Small intestine (tissue), 7 donors: Measurements from ENCODE around the gene KIAA1958. TPM values are rescaled to one million over a fixed set of nuclear protein-coding genes. Genes with fewer than 3 reads are reported as not detected.

Experiments used
- DNase-seq, 2 donors: peaks; one replicate each; pipeline versions ENCODE4 v3.0.0 to v3.0.0-alpha.2; 2013
- FAIRE-seq: peaks from 2 replicates; lab custom pipeline; 2012; peaks lifted over from hg19 to GRCh38; lab: Jason Lieb, UNC
- H3K27ac ChIP-seq, 3 donors: one replicate each; pipeline ENCODE4 v1.5.1; 2013; ENCODE audit warnings: low read length in 2 of 3, mild to moderate bottlenecking in 2 of 3, control low read depth in 1 of 3, inconsistent platforms in 1 of 3, low read depth in 1 of 3, moderate library complexity in 1 of 3
- H3K27me3 ChIP-seq, 3 donors: one replicate each; pipeline ENCODE4 v1.6.1; 2013; ENCODE audit warnings: low read length in 3 of 3, inconsistent platforms in 1 of 3; ENCODE audit not compliant: control insufficient read depth in 3 of 3, insufficient read depth in 3 of 3
- H3K36me3 ChIP-seq, 3 donors: one replicate each; pipeline ENCODE4 v1.6.1; 2013; ENCODE audit warnings: low read length in 3 of 3, inconsistent platforms in 1 of 3, low read depth in 1 of 3, mild to moderate bottlenecking in 1 of 3, moderate library complexity in 1 of 3; ENCODE audit not compliant: control insufficient read depth in 3 of 3, insufficient read depth in 2 of 3
- H3K4me1 ChIP-seq, 3 donors: one replicate each; pipeline ENCODE4 v1.6.1; 2013; ENCODE audit warnings: low read length in 2 of 3, inconsistent platforms in 1 of 3, low read depth in 1 of 3, mild to moderate bottlenecking in 1 of 3, moderate library complexity in 1 of 3; ENCODE audit not compliant: control insufficient read depth in 3 of 3, insufficient read depth in 2 of 3
- H3K4me3 ChIP-seq, 3 donors: one replicate each; pipeline ENCODE4 v1.5.1; 2013; ENCODE audit warnings: low read length in 3 of 3, control low read depth in 1 of 3, inconsistent platforms in 1 of 3, low read depth in 1 of 3, mild to moderate bottlenecking in 1 of 3, moderate library complexity in 1 of 3
- H3K9me3 ChIP-seq, 2 donors: one replicate each; pipeline ENCODE4 v1.6.1; 2013; ENCODE audit warnings: low read depth in 1 of 2, low read length in 1 of 2; ENCODE audit not compliant: control insufficient read depth in 2 of 2, insufficient read depth in 1 of 2
- WGBS, 3 donors: extraction: QIAGEN DNeasy Blood & Tissue Kit; methylation state at CpG; one replicate each; pipeline ENCODE4 v1.1.7; 2013; 5-methylcytosine and 5-hydroxymethylcytosine counted together
- polyA plus RNA-seq, 4 donors: library from polyadenylated mRNA; stranded (reverse) in 3 of 4; unstranded in 1 of 4; fragments of 200-250 nt in 3 of 4; fragments of 120-200 nt in 1 of 4; gene quantifications; one replicate each; pipeline versions ENCODE4 v1.2.1 to v1.2.3, GENCODE V29; 2013
- donor health status: healthy with polysubstance abuse.
- donor health status: control.
- donor health status: control.
- donor health status: Bipolar disorder and iron deficiency.
- donor health status: healthy.

Gene KIAA1958
- polyA plus RNA-seq, 4 donors = 0.54 to 9.8 (median 1.1) TPM

GRCh38 chr9:112705768-112706427 is 219.3 kb downstream of the KIAA1958 start:
- FAIRE-seq = no peak

GRCh38 chr9:112711050-112711689 is 224.5 kb downstream of the KIAA1958 start:
- Histone ChIP-seq H3K4me3 (no peak overlapping the region), H3K4me1 (no peaks in the 10 kb centered on the region), H3K27me3 (no peaks in the 10 kb centered on the region), H3K36me3 (peaks cover 3 to 8% (median 5%) of the 10 kb centered on the region in 3 donors), H3K9me3 (peaks cover 0 to 3% of the 10 kb centered on the region in 2 donors), H3K27ac (no peak overlapping the region)
- WGBS, 3 donors = 74 to 79% (median 77%) methylated on average over 7 of the region's 7 CpGs
- no peak for FAIRE-seq
- DNase-seq = peak; percentile 29 to 30

More at GRCh38 chr9:112705768-112706427, 219.3 kb downstream of the KIAA1958 start:
- Histone ChIP-seq H3K4me1 (no peaks in the 10 kb centered on the region), H3K4me3 (no peak overlapping the region), H3K27me3 (no peaks in the 10 kb centered on the region), H3K27ac (no peak overlapping the region), H3K9me3 (no peaks in the 10 kb centered on the region), H3K36me3 (peaks cover 0 to 14% (median 3%) of the 10 kb centered on the region in 3 donors)
- WGBS, 3 donors = 35 to 45% (median 45%) methylated on average over 6 of the region's 6 CpGs
- DNase-seq = peak; percentile 62 to 74

DNA sequence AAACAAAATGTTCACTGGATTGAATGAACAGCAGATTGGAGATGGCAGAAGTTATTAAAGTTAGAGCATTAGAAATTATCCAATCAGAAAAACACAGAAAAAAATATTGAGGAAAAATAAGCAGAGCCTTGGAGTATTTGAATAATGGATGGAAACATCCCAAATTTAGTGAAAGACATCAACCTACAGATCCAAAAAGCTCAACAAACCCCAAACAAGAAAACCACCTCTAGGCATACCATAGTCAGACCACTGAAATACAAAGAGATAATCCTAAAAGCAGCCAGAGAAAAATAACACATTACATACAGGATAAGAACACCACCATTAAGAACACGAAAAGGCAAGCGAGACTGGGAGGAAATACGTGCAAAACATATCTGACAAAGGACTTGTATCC is 226.1 kb downstream of the KIAA1958 start:
- Histone ChIP-seq H3K4me3 (no peak overlapping the region), H3K27ac (no peak overlapping the region), H3K9me3 (peaks cover 0 to 3% of the 10 kb centered on the region in 2 donors), H3K36me3 (peaks cover 3 to 8% (median 5%) of the 10 kb centered on the region in 3 donors), H3K27me3 (no peaks in the 10 kb centered on the region), H3K4me1 (peaks cover 0 to 4% (median 0%) of the 10 kb centered on the region in 3 donors)
- FAIRE-seq (no peak), DNase-seq (no peak)
- 94 to 97% (median 95%) methylated on average over 3 of the region's 3 CpGs for WGBS, 3 donors

- no peak for FAIRE-seq
- peaks cover 0 to 1% of the 10 kb centered on the region in 2 donors for H3K9me3 ChIP-seq
- no peaks in the 10 kb centered on the region for H3K27me3 ChIP-seq
- DNase-seq = peak; percentile 98 to 99
- peak within 1 kb of the TSS; percentile 45 to 91 (median 78) for H3K4me3 ChIP-seq
- H3K4me1 ChIP-seq = peaks cover 0 to 10% (median 4%) of the 10 kb centered on the region in 3 donors
- 0 to 1% (median 0%) methylated on average over 46 to 51 of the region's 51 CpGs for WGBS, 3 donors
- peak within 1 kb of the TSS; percentile 84 to 94 (median 91) for H3K27ac ChIP-seq
- peaks cover 0 to 5% (median 0%) of the 10 kb centered on the region in 3 donors for H3K36me3 ChIP-seq
Measured at GRCh38 chr9:112717661-112718331, 231.2 kb downstream of the KIAA1958 start, which contains the start of gene INIP. TSS of gene INIP (minus strand) at chr9:112718117. CDS start at chr9:112716485, 1,632 bp downstream.

Other genes starting within 250 kb of the KIAA1958 start
- 10 to 100 TPM; 19.7 to 48.1 (median 25.6) TPM for gene PTBP3, start 153.2 kb upstream of the KIAA1958 start, polyA plus RNA-seq
- 10 to 100 TPM; 30.8 to 54.9 (median 40.1) TPM for gene HSDL2, start 106.7 kb upstream of the KIAA1958 start, polyA plus RNA-seq
- 10 to 100 TPM in 3 of 4 donors, 1 to 10 TPM in 1; 10.0 to 22.9 (median 18.2) TPM for gene INIP, start 231.3 kb downstream of the KIAA1958 start, polyA plus RNA-seq